A549 (cell line): Measurements from ENCODE around the gene SF1. TPM values are rescaled to one million over a fixed set of nuclear protein-coding genes. Genes with fewer than 3 reads are reported as not detected.

Source experiments
- ATAC-seq, 2 experiments: fragments of 200-7000 bp in 1 of 2; fragments of >200 bp in 1 of 2; cut with Nextera tagmentation in 1 of 2; cut with Tn5 transposase in 1 of 2; 3 replicates each; pipeline versions ENCODE4 v1.8.0 to v1.9.1; 2018 to 2020; ENCODE audit warnings: mild to moderate bottlenecking in 1 of 2, moderate library complexity in 1 of 2
- CTCF ChIA-PET: fragments of 300-600 bp; sonication (Branson Sonifier 250); formaldehyde crosslinking; extraction: SDS; loops from one replicate; lab custom pipeline; 2021; ENCODE audit warnings: antibody characterized with exemption, inconsistent platforms; lab: Yijun Ruan, JAX
- POLR2A ChIA-PET: fragments of 350-600 bp; formaldehyde crosslinking; extraction: SDS; loops from one replicate; lab custom pipeline; 2021; ENCODE audit warnings: antibody characterized with exemption, inconsistent platforms; lab: Yijun Ruan, JAX
- DNase-seq, 2 experiments: peaks; one replicate each; pipeline versions ENCODE4 v3.0.0 to v3.0.0-alpha.2; 2011 to 2016; ENCODE audit warnings: low read depth in 1 of 2, low spot score in 1 of 2
- FAIRE-seq: peaks from 2 replicates; lab custom pipeline; 2011; peaks lifted over from hg19 to GRCh38; lab: Jason Lieb, UNC
- H3K27ac ChIP-seq, 2 experiments: fragments of >200 bp; sonication (Bioruptor Twin); formaldehyde crosslinking; 3 replicates each; pipeline ENCODE4 v1.5.1; 2016 to 2017
- H3K4me1 ChIP-seq: fragments of >200 bp; sonication (Bioruptor Twin); formaldehyde crosslinking; 3 replicates; pipeline ENCODE4 v1.6.1; 2016
- H3K4me2 ChIP-seq: fragments of >200 bp; sonication (Bioruptor Twin); formaldehyde crosslinking; 3 replicates; pipeline ENCODE4 v1.6.1; 2016
- H3K4me3 ChIP-seq: fragments of >200 bp; sonication (Bioruptor Twin); formaldehyde crosslinking; 3 replicates; pipeline ENCODE4 v1.5.1; 2016
- H3K9me3 ChIP-seq: fragments of >200 bp; sonication (Bioruptor Twin); formaldehyde crosslinking; 3 replicates; pipeline ENCODE4 v1.6.1; 2016
- BCL3 ChIP-seq: fragments of >200 bp; sonication (Bioruptor Twin); formaldehyde crosslinking; IDR thresholded peaks from 3 replicates; pipeline ENCODE4 v1.6.1; 2016
- BHLHE40 ChIP-seq: IDR thresholded peaks from 2 replicates; pipeline ENCODE4 v1.6.1; 2012; ENCODE audit warnings: low read depth, low read length, inconsistent platforms
- CHD2 ChIP-seq: fragments of 150-350 bp; IDR thresholded peaks from 2 replicates; pipeline ENCODE4 v1.6.1; 2014; ENCODE audit warnings: low read length; ENCODE audit not compliant: partially characterized antibody
- E2F6 ChIP-seq: IDR thresholded peaks from 2 replicates; pipeline ENCODE4 v1.6.1; 2012; ENCODE audit warnings: low read depth, borderline replicate concordance
- EHF ChIP-seq: fragments of 250-450 bp; sonication (Bioruptor Pico); IDR thresholded peaks from 2 replicates; pipeline ENCODE4 v1.5.0; 2020; ENCODE audit warnings: mild to moderate bottlenecking
- FOSL2 ChIP-seq, 2 experiments: fragments of 450-650 bp in 1 of 2; fragments of >200 bp in 1 of 2; sonication (Bioruptor Twin) in 1 of 2; formaldehyde crosslinking; IDR thresholded peaks; 2 replicates each; pipeline versions ENCODE4 v1.5.0 to v1.6.1; 2016 to 2020; ENCODE audit warnings: mild to moderate bottlenecking in 1 of 2, moderate library complexity in 1 of 2
- GATA3 ChIP-seq: IDR thresholded peaks from 2 replicates; pipeline ENCODE4 v1.6.1; 2012; ENCODE audit warnings: borderline replicate concordance
- HDAC2 ChIP-seq: fragments of 200-600 bp; sonication (generic); IDR thresholded peaks from 2 replicates; pipeline ENCODE4 v1.6.1; 2016
- HEYL ChIP-seq: fragments of 250-450 bp; sonication (Bioruptor Pico); IDR thresholded peaks from 2 replicates; pipeline ENCODE4 v1.8.0; 2021; ENCODE audit warnings: mild to moderate bottlenecking, moderate library complexity
- JUNB ChIP-seq: fragments of >200 bp; sonication (Bioruptor Twin); formaldehyde crosslinking; IDR thresholded peaks from 2 replicates; pipeline ENCODE4 v1.6.1; 2016
- KDM1A ChIP-seq: fragments of 200-600 bp; sonication (generic); IDR thresholded peaks from 2 replicates; pipeline ENCODE4 v1.6.1; 2016; ENCODE audit warnings: low read depth, mild to moderate bottlenecking
- MAX ChIP-seq: IDR thresholded peaks from 2 replicates; pipeline ENCODE4 v1.6.1; 2012
- MYC ChIP-seq: IDR thresholded peaks from 2 replicates; pipeline ENCODE4 v1.6.1; 2012; ENCODE audit warnings: mild to moderate bottlenecking, inconsistent platforms, low read length, improper control_type of control experiment, borderline replicate concordance
- NPAS2 ChIP-seq: fragments of 250-450 bp; sonication (Bioruptor Pico); IDR thresholded peaks from 2 replicates; pipeline ENCODE4 v1.8.0; 2022; ENCODE audit warnings: mild to moderate bottlenecking, moderate library complexity, borderline replicate concordance
- PHF8 ChIP-seq: fragments of 200-600 bp; sonication (generic); IDR thresholded peaks from 2 replicates; pipeline ENCODE4 v1.6.1; 2016; ENCODE audit warnings: low read depth, mild to moderate bottlenecking, antibody characterized with exemption, moderate library complexity, borderline replicate concordance
- POLR2AphosphoS2 ChIP-seq: conservative IDR thresholded peaks from 2 replicates; pipeline ENCODE4 v1.6.1; 2012; ENCODE audit warnings: low read length, improper control_type of control experiment, inconsistent platforms
- RNF2 ChIP-seq: fragments of 200-600 bp; sonication (generic); IDR thresholded peaks from 2 replicates; pipeline ENCODE4 v1.6.1; 2016; ENCODE audit warnings: low read depth, mild to moderate bottlenecking, antibody characterized with exemption, moderate library complexity, borderline replicate concordance
- SMC3 ChIP-seq: fragments of >200 bp; sonication (Bioruptor Twin); formaldehyde crosslinking; IDR thresholded peaks from 3 replicates; pipeline ENCODE4 v1.6.1; 2018; ENCODE audit warnings: inconsistent platforms
- SREBF2 ChIP-seq: fragments of 450-650 bp; IDR thresholded peaks from 2 replicates; pipeline ENCODE4 v1.6.1; 2014; ENCODE audit warnings: mild to moderate bottlenecking, moderate library complexity
- TP53 ChIP-seq: fragments of 250-450 bp; sonication (Bioruptor Pico); IDR thresholded peaks from 2 replicates; pipeline ENCODE4 v1.5.0; 2021; ENCODE audit warnings: mild to moderate bottlenecking, moderate library complexity
- USF2 ChIP-seq: fragments of 450-650 bp; IDR thresholded peaks from 2 replicates; pipeline ENCODE4 v1.6.1; 2014; ENCODE audit warnings: antibody characterized with exemption
- ZC3H11A ChIP-seq: fragments of 450-650 bp; IDR thresholded peaks from 2 replicates; pipeline ENCODE4 v1.6.1; 2014; ENCODE audit warnings: antibody characterized with exemption, mild to moderate bottlenecking
- ZSCAN20 ChIP-seq: fragments of 250-450 bp; sonication (Bioruptor Pico); IDR thresholded peaks from 2 replicates; pipeline ENCODE4 v1.8.0; 2022; ENCODE audit warnings: mild to moderate bottlenecking, moderate library complexity
- WGBS: methylation state at CpG from one replicate; pipeline ENCODE4 v1.1.6; 2017; ENCODE audit errors: missing lambda C conversion rate; 5-methylcytosine and 5-hydroxymethylcytosine counted together
- polyA plus RNA-seq, 4 experiments: library from polyadenylated mRNA; depleted of rRNA in 3 of 4; stranded (reverse); fragments of >200 nt; fragmentation: RNase III in 1 of 4; extraction: RNeasy Plus Mini Kit Qiagen cat#74134 plus additional on column Dnase treatment in 1 of 4; gene quantifications; 2 replicates in 3 of 4; 3 replicates in 1 of 4; pipeline ENCODE4 v1.2.3, GENCODE V29; 2011 to 2017

The SF1 gene
- polyA plus RNA-seq, 2 of the 4 experiments (the other 2 are of a cell fraction), result 104 to 310 TPM

GRCh38 chr11:64764753-64765152 is 13.6 kb downstream of the SF1 start:
- Histone ChIP-seq H3K9me3 (no peaks in the 10 kb centered on the region), H3K27ac (no peak overlapping the region), H3K4me2 (no peak overlapping the region), H3K4me1 (peaks cover 5% of the 10 kb centered on the region; the same call in 1 of the 3 replicates), H3K4me3 (no peak overlapping the region)
- TF ChIP-seq EHF (CRISPR knock-in tag) (no peak), HEYL (CRISPR knock-in tag) (no peak), NPAS2 (no peak), MYC (no peak), HDAC2 (no peak), MAX (no peak), RNF2 (no peak)
- ChIA-PET POLR2A (no interaction called here), CTCF (interaction anchor here (0.7 to 7.1 kb wide), 5 partner anchors 12 to 21 kb away, joined by 3 to 73 read pairs (median 4); partner anchors contain the start of genes RASGRP2 and SF1)
- FAIRE-seq, result no peak
- 94% methylated on average over 8 of the region's 8 CpGs for WGBS
- ATAC-seq, result no peak
- DNase-seq, result no peak

- TF ChIP-seq FOSL2 (IDR thresholded peaks at IDR 0.05) (no peak), FOSL2 (CRISPR knock-in tag; IDR thresholded peaks at IDR 0.05) (no peak), BCL3 (no peak), TP53 (CRISPR knock-in tag) (no peak), SREBF2 (no peak), EHF (CRISPR knock-in tag) (no peak), NPAS2 (no peak), PHF8 (no peak), SMC3 (no peak), KDM1A (no peak), E2F6 (no peak), GATA3 (no peak), POLR2AphosphoS2 (no peak), MAX (no peak), JUNB (no peak), USF2 (no peak), CHD2 (no peak), ZC3H11A (no peak), ZSCAN20 (no peak), HEYL (CRISPR knock-in tag) (no peak), BHLHE40 (no peak)
- H3K4me3 ChIP-seq, result no peak overlapping the region
- WGBS, result 90% methylated on average over 11 of the region's 11 CpGs
- ATAC-seq, result no peak
- H3K9me3 ChIP-seq, result no peaks in the 10 kb centered on the region
- no peak overlapping the region for H3K27ac ChIP-seq
- no peak for DNase-seq
- ChIA-PET POLR2A (no interaction called here), CTCF (interaction anchor here (0.8 to 7.1 kb wide), 5 partner anchors 8 to 75 kb away, joined by 3 to 73 read pairs (median 7); partner anchors contain the start of genes RASGRP2 and SF1)
- no peak for FAIRE-seq
- H3K4me1 ChIP-seq, result peaks cover 5% of the 10 kb centered on the region; the same call in 1 of the 3 replicates
- H3K4me2 ChIP-seq, result no peak overlapping the region
Observed at GRCh38 chr11:64764040-64764611, 14.2 kb downstream of the SF1 start.
